K562 (cell line): ENCODE measurements around the gene CPVL. TPM values are rescaled to one million over a fixed set of nuclear protein-coding genes. Genes with fewer than 3 reads are reported as not detected.

Source experiments
- ATAC-seq: fragments of 200-7000 bp; cut with Tn5 transposase; 3 replicates; pipeline ENCODE4 v1.9.1; 2020; ENCODE audit warnings: moderate library complexity
- BruUV-seq: library from RNA; stranded (reverse); fragments of 400-500 nt; replicated peaks from 2 replicates; lab custom pipeline; 2021; lab: Mats Ljungman, UMichigan
- CTCF ChIA-PET: fragments of 300-600 bp; formaldehyde crosslinking; extraction: SDS; loops from one replicate; lab custom pipeline; 2021; ENCODE audit warnings: low intra/inter-chr PET ratio; lab: Yijun Ruan, JAX
- POLR2A ChIA-PET: fragments of 300-600, 350-650 bp; sonication (Branson Sonifier 250); formaldehyde crosslinking; extraction: SDS; loops from one replicate; lab custom pipeline; 2021; ENCODE audit warnings: antibody characterized with exemption, inconsistent platforms; lab: Yijun Ruan, JAX
- DNase-seq, 4 experiments: peaks; one replicate each; pipeline versions ENCODE4 v3.0.0 to v3.0.0-alpha.2; 2011 to 2018; ENCODE audit warnings: low spot score in 3 of 4, mixed read lengths in 3 of 4; ENCODE audit errors: extremely low read depth in 1 of 4
- FAIRE-seq: peaks from 2 replicates; lab custom pipeline; 2011; peaks lifted over from hg19 to GRCh38; lab: Jason Lieb, UNC
- H2AFZ ChIP-seq: 2 replicates; pipeline ENCODE4 v1.6.0; 2011; ENCODE audit warnings: low read depth, low read length, control low read depth, inconsistent platforms
- H3K27ac ChIP-seq: fragments of 200-600 bp; 3 replicates; pipeline ENCODE4 v1.8.0; 2011; ENCODE audit warnings: low read depth, mild to moderate bottlenecking, control low read depth, inconsistent platforms, low read length, moderate library complexity, mixed read lengths; ENCODE audit errors: extremely low read depth
- H3K27me3 ChIP-seq, 2 experiments: fragments of 300-600 bp in 1 of 2; 2 replicates in 1 of 2; 3 replicates in 1 of 2; pipeline versions ENCODE4 v1.6.0 to v1.8.0; 2011; ENCODE audit warnings: inconsistent platforms in 2 of 2, low read length in 2 of 2, mild to moderate bottlenecking in 1 of 2, mixed read lengths in 1 of 2, moderate library complexity in 1 of 2; ENCODE audit not compliant: control insufficient read depth in 2 of 2, insufficient read depth in 2 of 2
- H3K36me3 ChIP-seq: fragments of 300-600 bp; 3 replicates; pipeline ENCODE4 v1.8.0; 2011; ENCODE audit warnings: mild to moderate bottlenecking, low read length, inconsistent platforms; ENCODE audit not compliant: control insufficient read depth, insufficient read depth
- H3K4me1 ChIP-seq, 2 experiments: fragments of 200-600 bp in 1 of 2; replicated peaks in 1 of 2; 2 replicates in 1 of 2; 3 replicates in 1 of 2; pipeline versions ENCODE4 v1.5.1 to v1.8.0; 2011; ENCODE audit warnings: inconsistent platforms in 2 of 2, low read length in 2 of 2, mild to moderate bottlenecking in 1 of 2, mixed read lengths in 1 of 2, moderate library complexity in 1 of 2; ENCODE audit not compliant: control insufficient read depth in 2 of 2, insufficient read depth in 2 of 2
- H3K4me2 ChIP-seq: 2 replicates; pipeline ENCODE4 v1.6.1; 2011; ENCODE audit warnings: low read length, control low read depth, inconsistent platforms, mixed read lengths; ENCODE audit not compliant: insufficient read depth
- H3K4me3 ChIP-seq: fragments of 200-600 bp; sonication (generic), shearing (Covaris generic); 2 replicates; pipeline ENCODE4 v1.5.1; 2016; ENCODE audit warnings: control low read depth, inconsistent platforms
- H3K79me2 ChIP-seq: fragments of 200-600 bp; 3 replicates; pipeline ENCODE4 v1.8.0; 2011; ENCODE audit warnings: low read length, inconsistent platforms; ENCODE audit not compliant: control insufficient read depth, insufficient read depth
- H3K9ac ChIP-seq, 2 experiments: 2 replicates each; pipeline versions ENCODE4 v1.6.0 to v1.6.1; 2011; ENCODE audit warnings: low read depth in 2 of 2, low read length in 2 of 2, control low read depth in 1 of 2, inconsistent platforms in 1 of 2, mild to moderate bottlenecking in 1 of 2, mixed read lengths in 1 of 2; ENCODE audit not compliant: insufficient read depth in 1 of 2
- H3K9me1 ChIP-seq: one replicate; pipeline ENCODE4 v1.6.0; 2011; ENCODE audit warnings: inconsistent platforms, mild to moderate bottlenecking, low read length, moderate library complexity; ENCODE audit not compliant: control insufficient read depth, insufficient read depth
- H3K9me3 ChIP-seq: replicated peaks from 2 replicates; pipeline ENCODE4 v1.5.1; 2011; ENCODE audit warnings: low read depth, low read length, inconsistent platforms; ENCODE audit not compliant: control insufficient read depth, insufficient read depth
- H4K20me1 ChIP-seq: replicated peaks from 2 replicates; pipeline ENCODE4 v1.6.1; 2011; ENCODE audit warnings: low read length, inconsistent platforms, mixed read lengths; ENCODE audit not compliant: control insufficient read depth, insufficient read depth
- ETV1 ChIP-seq: fragments of 450-650 bp; conservative IDR thresholded peaks from 2 replicates; pipeline ENCODE4 v1.6.1; 2016; ENCODE audit warnings: missing genetic modification characterization, control low read depth, low read depth, missing compliant biosample characterization
- HMGN3 ChIP-seq: IDR thresholded peaks from 2 replicates; pipeline ENCODE4 v1.6.1; 2011; ENCODE audit warnings: borderline replicate concordance, low read depth, mild to moderate bottlenecking, mixed read lengths, low read length; ENCODE audit not compliant: insufficient read length; ENCODE audit errors: extremely low read depth
- HNRNPH1 ChIP-seq: fragments of 200-400 bp; formaldehyde crosslinking; optimal IDR thresholded peaks from 2 replicates; pipeline ENCODE3; 2017; ENCODE audit warnings: low read depth, mild to moderate bottlenecking, low read length, moderate library complexity
- LEF1 ChIP-seq: fragments of 450-650 bp; IDR thresholded peaks from 2 replicates; pipeline ENCODE4 v1.6.1; 2016; ENCODE audit warnings: mild to moderate bottlenecking
- MAZ ChIP-seq, 2 experiments: fragments of 450-650 bp in 1 of 2; sonication (generic) in 1 of 2; formaldehyde crosslinking; IDR thresholded peaks in 1 of 2; conservative IDR thresholded peaks in 1 of 2; 2 replicates each; pipeline versions ENCODE4 v1.4.0 to v1.5.0; 2020; ENCODE audit warnings: mild to moderate bottlenecking in 1 of 2, missing genetic modification reagents in 1 of 2
- MTF1 ChIP-seq: fragments of 250-450 bp; sonication (Bioruptor Pico); IDR thresholded peaks from 2 replicates; pipeline ENCODE4 v1.9.0; 2021; ENCODE audit warnings: moderate library complexity, mild to moderate bottlenecking, inconsistent platforms, borderline replicate concordance
- XRCC4 ChIP-seq: IDR thresholded peaks from one replicate; pipeline ENCODE4 v1.6.1; 2011; ENCODE audit not compliant: insufficient read depth, insufficient read length; ENCODE audit errors: extremely low read depth
- ZNF507 ChIP-seq: conservative IDR thresholded peaks from 2 replicates; pipeline ENCODE4 v1.6.1; 2017; ENCODE audit warnings: missing genetic modification characterization, missing compliant biosample characterization
- whole genome bisulfite sequencing: fragments of 100-300 bp; shearing (Covaris generic); methylation state at CpG from one replicate; pipeline ENCODE4 v1.1.6; 2016; ENCODE audit warnings: low coverage, mixed read lengths; ENCODE audit not compliant: insufficient coverage; ENCODE audit errors: missing lambda C conversion rate; 5-methylcytosine and 5-hydroxymethylcytosine counted together
- in situ Hi-C: fragments of 300-500 bp; cut with MboI; formaldehyde crosslinking; loops from 4 replicates; pipeline ENCODE4 v1.15.0; 2018; ENCODE audit warnings: inconsistent platforms, mixed read lengths
- intact Hi-C: fragments of 100-400 bp; cut with micrococcal nuclease; formaldehyde crosslinking; loops from 2 replicates; pipeline ENCODE4 v1.14.2; 2022
- polyA plus RNA-seq, 8 experiments: library from polyadenylated mRNA; depleted of rRNA in 4 of 8; stranded (reverse) in 5 of 8; unstranded in 3 of 8; fragments of >200 nt; fragmentation: Nextera tagmentation in 2 of 8; fragmentation: Illumina TruSeq in 1 of 8; extraction: Ambion mirVana in 2 of 8; extraction: Trizol in 1 of 8; gene quantifications; 2 replicates each; pipeline versions ENCODE4 v1.2.1 to v1.2.3, GENCODE V29; 2011 to 2014; ENCODE audit warnings: inconsistent platforms in 1 of 8, missing spikeins in 1 of 8
- total RNA-seq, 7 experiments: library from RNA; depleted of rRNA in 6 of 7; stranded (reverse); fragments of >200 nt in 6 of 7; fragmentation: Illumina TruSeq in 2 of 7; extraction: Trizol in 2 of 7; gene quantifications; 2 replicates each; pipeline versions ENCODE4 v1.2.1 to v1.2.3, GENCODE V29; 2011 to 2021; ENCODE audit warnings: low replicate concordance in 1 of 7
- TF ChIP-seq, protein P1 (sequence below): fragments of 450-650 bp; IDR thresholded peaks from 2 replicates; pipeline ENCODE4 v1.6.1; 2014; ENCODE audit warnings: low read depth, mild to moderate bottlenecking, moderate library complexity, borderline replicate concordance
- TF ChIP-seq, protein P2 (sequence below): fragments of 450-650 bp; IDR thresholded peaks from 2 replicates; pipeline ENCODE4 v1.6.1; 2016; ENCODE audit warnings: borderline replicate concordance
- TF ChIP-seq, protein P3 (sequence below): IDR thresholded peaks from 3 replicates; pipeline ENCODE4 v1.6.1; 2011; ENCODE audit warnings: borderline replicate concordance, mild to moderate bottlenecking; ENCODE audit not compliant: insufficient read length, insufficient read depth

The CPVL gene
- total and polyA plus RNA-seq, 9 of the 15 experiments (the other 6 are each of a cell fraction or from before 2014, with no cell fraction given): 0.89 to 2.4 (median 1.5) TPM

DNA sequence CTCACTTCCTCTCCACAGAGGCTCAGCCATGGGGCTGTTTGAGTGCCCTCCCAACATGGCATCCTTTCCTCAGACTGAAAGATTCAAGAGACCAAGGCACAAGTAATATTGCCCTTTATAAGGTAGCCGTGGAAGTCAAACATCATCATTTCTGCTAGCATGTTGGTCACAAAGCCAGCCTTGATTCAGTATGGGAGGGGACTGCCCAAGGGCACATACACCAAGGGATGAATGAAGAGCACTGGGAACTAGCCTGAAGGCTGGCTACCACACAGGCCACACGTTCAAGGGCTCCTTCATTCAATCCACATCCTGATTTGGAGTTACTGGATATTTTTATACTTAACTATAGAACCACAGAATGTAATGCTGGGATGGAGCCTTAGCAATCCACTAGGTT, 39.3 kb downstream of the CPVL start:
- no peak for FAIRE-seq
- ATAC-seq: no peak
- H3K4me1 ChIP-seq: no peaks in the 10 kb centered on the region
- H3K36me3 ChIP-seq: no peaks in the 10 kb centered on the region
- H3K9ac ChIP-seq: no peak overlapping the region
- TF ChIP-seq HMGN3: no peak
- TF ChIP-seq ETV1 (tag): no peak
- TF ChIP-seq, protein P1, sequence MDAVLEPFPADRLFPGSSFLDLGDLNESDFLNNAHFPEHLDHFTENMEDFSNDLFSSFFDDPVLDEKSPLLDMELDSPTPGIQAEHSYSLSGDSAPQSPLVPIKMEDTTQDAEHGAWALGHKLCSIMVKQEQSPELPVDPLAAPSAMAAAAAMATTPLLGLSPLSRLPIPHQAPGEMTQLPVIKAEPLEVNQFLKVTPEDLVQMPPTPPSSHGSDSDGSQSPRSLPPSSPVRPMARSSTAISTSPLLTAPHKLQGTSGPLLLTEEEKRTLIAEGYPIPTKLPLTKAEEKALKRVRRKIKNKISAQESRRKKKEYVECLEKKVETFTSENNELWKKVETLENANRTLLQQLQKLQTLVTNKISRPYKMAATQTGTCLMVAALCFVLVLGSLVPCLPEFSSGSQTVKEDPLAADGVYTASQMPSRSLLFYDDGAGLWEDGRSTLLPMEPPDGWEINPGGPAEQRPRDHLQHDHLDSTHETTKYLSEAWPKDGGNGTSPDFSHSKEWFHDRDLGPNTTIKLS: no peak
- TF ChIP-seq HNRNPH1: no peak
- TF ChIP-seq MTF1: no peak
- TF ChIP-seq, protein P2, sequence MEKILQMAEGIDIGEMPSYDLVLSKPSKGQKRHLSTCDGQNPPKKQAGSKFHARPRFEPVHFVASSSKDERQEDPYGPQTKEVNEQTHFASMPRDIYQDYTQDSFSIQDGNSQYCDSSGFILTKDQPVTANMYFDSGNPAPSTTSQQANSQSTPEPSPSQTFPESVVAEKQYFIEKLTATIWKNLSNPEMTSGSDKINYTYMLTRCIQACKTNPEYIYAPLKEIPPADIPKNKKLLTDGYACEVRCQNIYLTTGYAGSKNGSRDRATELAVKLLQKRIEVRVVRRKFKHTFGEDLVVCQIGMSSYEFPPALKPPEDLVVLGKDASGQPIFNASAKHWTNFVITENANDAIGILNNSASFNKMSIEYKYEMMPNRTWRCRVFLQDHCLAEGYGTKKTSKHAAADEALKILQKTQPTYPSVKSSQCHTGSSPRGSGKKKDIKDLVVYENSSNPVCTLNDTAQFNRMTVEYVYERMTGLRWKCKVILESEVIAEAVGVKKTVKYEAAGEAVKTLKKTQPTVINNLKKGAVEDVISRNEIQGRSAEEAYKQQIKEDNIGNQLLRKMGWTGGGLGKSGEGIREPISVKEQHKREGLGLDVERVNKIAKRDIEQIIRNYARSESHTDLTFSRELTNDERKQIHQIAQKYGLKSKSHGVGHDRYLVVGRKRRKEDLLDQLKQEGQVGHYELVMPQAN: no peak
- no peak for TF ChIP-seq LEF1
- TF ChIP-seq, protein P3, sequence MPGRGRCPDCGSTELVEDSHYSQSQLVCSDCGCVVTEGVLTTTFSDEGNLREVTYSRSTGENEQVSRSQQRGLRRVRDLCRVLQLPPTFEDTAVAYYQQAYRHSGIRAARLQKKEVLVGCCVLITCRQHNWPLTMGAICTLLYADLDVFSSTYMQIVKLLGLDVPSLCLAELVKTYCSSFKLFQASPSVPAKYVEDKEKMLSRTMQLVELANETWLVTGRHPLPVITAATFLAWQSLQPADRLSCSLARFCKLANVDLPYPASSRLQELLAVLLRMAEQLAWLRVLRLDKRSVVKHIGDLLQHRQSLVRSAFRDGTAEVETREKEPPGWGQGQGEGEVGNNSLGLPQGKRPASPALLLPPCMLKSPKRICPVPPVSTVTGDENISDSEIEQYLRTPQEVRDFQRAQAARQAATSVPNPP: no peak
- no peak for TF ChIP-seq ZNF507 (tag)
- TF ChIP-seq MAZ (CRISPR knock-in tag; conservative IDR thresholded peaks at IDR 0.05 in 1 of 2, IDR thresholded peaks at IDR 0.05 in 1 of 2): no peak
- TF ChIP-seq XRCC4: no peak
- H3K9me1 ChIP-seq: no peaks in the 10 kb centered on the region
- in situ Hi-C loops: loop anchor here (10.0 kb wide), 1 partner anchor 298 kb away; no protein-coding TSS in a partner anchor
- 12% methylated on average over 2 of the region's 2 CpGs for WGBS
- no peak for DNase-seq
- no peak overlapping the region for H2AFZ ChIP-seq
- no peak overlapping the region for H3K27ac ChIP-seq
- intact Hi-C loops: no loop called here
- no peaks in the 10 kb centered on the region for H3K9me3 ChIP-seq
- POLR2A ChIA-PET: interaction anchor here (0.5 to 0.7 kb wide), 4 partner anchors 31 to 1781 kb away, joined by 3 to 4 read pairs (median 3); no protein-coding TSS in a partner anchor
- no peaks in the 10 kb centered on the region; the same call in 1 of the 2 replicates for H4K20me1 ChIP-seq
- no peaks in the 10 kb centered on the region for H3K27me3 ChIP-seq
- no TSS peak for BruUV-seq
- CTCF ChIA-PET: interaction anchor here (0.6 to 1.7 kb wide), 4 partner anchors 180 to 227 kb away, joined by 3 to 11 read pairs (median 4); no protein-coding TSS in a partner anchor
- no peaks in the 10 kb centered on the region for H3K79me2 ChIP-seq
- no peak overlapping the region for H3K4me3 ChIP-seq
- no peak overlapping the region for H3K4me2 ChIP-seq
